Activated naive CD4-positive, alpha-beta T cell treated with anti-CD3 and anti-CD28 coated beads for 36 hours (primary cell): ENCODE results near the gene SND1. TPM values are rescaled to one million over a fixed set of nuclear protein-coding genes. Genes with fewer than 3 reads are reported as not detected.

Source experiments
- CTCF ChIA-PET: fragments of 350-600 bp; sonication (Branson Sonifier 250); formaldehyde crosslinking; loops from one replicate; lab custom pipeline; 2021; ENCODE audit warnings: antibody characterized with exemption; lab: Charles Lee
- DNase-seq: peaks from one replicate; pipeline ENCODE4 v3.0.0-alpha.2; 2020
- H3K27ac Mint-ChIP-seq: one replicate; pipeline ENCODE4 v1.8.0; 2021; ENCODE audit warnings: mild to moderate bottlenecking, mixed read lengths
- H3K27me3 Mint-ChIP-seq: one replicate; pipeline ENCODE4 v1.8.0; 2021; ENCODE audit warnings: low read depth, mixed read lengths
- H3K36me3 Mint-ChIP-seq: one replicate; pipeline ENCODE4 v1.8.0; 2021; ENCODE audit warnings: low read depth, mixed read lengths
- H3K4me1 Mint-ChIP-seq: one replicate; pipeline ENCODE4 v1.8.0; 2021; ENCODE audit warnings: low read depth, mixed read lengths
- H3K4me3 Mint-ChIP-seq: one replicate; pipeline ENCODE4 v1.8.0; 2021; ENCODE audit warnings: mild to moderate bottlenecking, moderate library complexity, mixed read lengths
- H3K9me3 Mint-ChIP-seq: one replicate; pipeline ENCODE4 v1.8.0; 2021; ENCODE audit warnings: mixed read lengths
- intact Hi-C: fragments of 100-400 bp; cut with micrococcal nuclease; formaldehyde crosslinking; loops from one replicate; pipeline ENCODE4 v1.15.1; 2023
- total RNA-seq, 2 experiments: library from RNA; stranded (reverse); gene quantifications; one replicate each; pipeline ENCODE4 v1.2.3, GENCODE V29; 2021

SND1 gene
- total RNA-seq, 2 experiments from 2014 or later, result 184 to 211 TPM

- H3K9me3 Mint-ChIP-seq, result no peaks in the 10 kb centered on the region
- CTCF ChIA-PET, result no interaction called here
- H3K4me1 Mint-ChIP-seq, result peaks cover 33% of the 10 kb centered on the region
- H3K27ac Mint-ChIP-seq, result no peak overlapping the region
- H3K4me3 Mint-ChIP-seq, result no peak overlapping the region
- no peaks in the 10 kb centered on the region for H3K27me3 Mint-ChIP-seq
- DNase-seq, result no peak
- H3K36me3 Mint-ChIP-seq, result peaks cover 18% of the 10 kb centered on the region
- intact Hi-C loops, result no loop called here
Measured at GRCh38 chr7:127764681-127765080, 112.7 kb downstream of the SND1 start.

DNA sequence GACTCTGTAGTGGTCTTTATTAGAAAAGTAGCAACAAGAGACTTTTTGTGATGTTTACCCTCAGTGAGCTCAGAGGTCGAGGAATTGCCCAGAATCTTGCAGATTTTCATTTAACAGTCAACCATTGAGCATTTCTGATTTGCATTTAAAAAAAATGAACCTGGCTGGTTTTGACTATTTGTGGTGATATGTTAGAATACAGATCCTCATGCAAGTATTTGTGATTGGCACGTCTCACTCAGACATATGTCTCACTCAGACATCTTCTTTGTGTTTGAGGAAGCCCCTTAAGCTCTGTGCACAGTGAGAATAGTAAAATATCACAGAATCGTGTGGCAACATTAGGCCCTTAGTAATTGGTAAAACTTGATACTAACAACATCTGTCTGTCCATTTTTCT is 113.2 kb downstream of the SND1 start:
- peaks cover 15% of the 10 kb centered on the region for H3K36me3 Mint-ChIP-seq
- intact Hi-C loops, result no loop called here
- H3K4me1 Mint-ChIP-seq, result peaks cover 28% of the 10 kb centered on the region
- CTCF ChIA-PET, result no interaction called here
- no peak overlapping the region for H3K27ac Mint-ChIP-seq
- H3K4me3 Mint-ChIP-seq, result no peak overlapping the region
- DNase-seq, result no peak
- no peaks in the 10 kb centered on the region for H3K9me3 Mint-ChIP-seq
- no peaks in the 10 kb centered on the region for H3K27me3 Mint-ChIP-seq

GRCh38 chr7:127766831-127767459 is 115.0 kb downstream of the SND1 start:
- no peak for DNase-seq
- Mint-ChIP-seq H3K4me3 (no peak overlapping the region), H3K27me3 (no peaks in the 10 kb centered on the region), H3K27ac (no peak overlapping the region), H3K36me3 (peaks cover 22% of the 10 kb centered on the region), H3K9me3 (no peaks in the 10 kb centered on the region), H3K4me1 (peaks cover 28% of the 10 kb centered on the region)
- intact Hi-C loops, result no loop called here
- CTCF ChIA-PET, result no interaction called here

DNA sequence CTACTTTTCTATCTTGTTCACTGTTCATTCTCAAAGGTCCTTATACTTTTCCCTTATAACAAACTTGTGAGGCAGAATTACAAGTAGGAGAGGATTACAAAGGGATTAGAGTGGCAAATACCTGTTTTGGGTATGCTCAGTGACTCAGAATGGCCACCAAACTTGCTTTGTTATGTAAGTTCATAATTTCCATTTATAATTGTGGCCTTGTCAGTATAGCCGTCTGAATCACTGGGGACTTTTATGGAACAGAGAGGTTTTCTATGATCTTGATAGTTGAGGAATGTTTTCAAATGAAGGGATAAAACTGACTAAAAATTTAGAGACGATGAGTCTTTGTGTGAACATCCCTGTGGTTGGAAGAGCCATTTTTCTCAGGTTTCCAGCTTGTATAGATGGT is 116.2 kb downstream of the SND1 start:
- Mint-ChIP-seq H3K36me3 (peaks cover 23% of the 10 kb centered on the region), H3K9me3 (no peaks in the 10 kb centered on the region), H3K27me3 (no peaks in the 10 kb centered on the region), H3K4me1 (peaks cover 32% of the 10 kb centered on the region), H3K4me3 (no peak overlapping the region), H3K27ac (no peak overlapping the region)
- CTCF ChIA-PET, result no interaction called here
- DNase-seq, result no peak
- intact Hi-C loops, result no loop called here

- no peak overlapping the region for H3K27ac Mint-ChIP-seq
- no peak overlapping the region for H3K4me3 Mint-ChIP-seq
- H3K9me3 Mint-ChIP-seq, result no peaks in the 10 kb centered on the region
- peaks cover 23% of the 10 kb centered on the region for H3K36me3 Mint-ChIP-seq
- CTCF ChIA-PET, result no interaction called here
- intact Hi-C loops, result no loop called here
- no peaks in the 10 kb centered on the region for H3K27me3 Mint-ChIP-seq
- no peak for DNase-seq
- H3K4me1 Mint-ChIP-seq, result peaks cover 34% of the 10 kb centered on the region
Measured at GRCh38 chr7:127769137-127769536, 117.1 kb downstream of the SND1 start.

GRCh38 chr7:127769696-127770400 is 117.9 kb downstream of the SND1 start:
- intact Hi-C loops, result no loop called here

DNA sequence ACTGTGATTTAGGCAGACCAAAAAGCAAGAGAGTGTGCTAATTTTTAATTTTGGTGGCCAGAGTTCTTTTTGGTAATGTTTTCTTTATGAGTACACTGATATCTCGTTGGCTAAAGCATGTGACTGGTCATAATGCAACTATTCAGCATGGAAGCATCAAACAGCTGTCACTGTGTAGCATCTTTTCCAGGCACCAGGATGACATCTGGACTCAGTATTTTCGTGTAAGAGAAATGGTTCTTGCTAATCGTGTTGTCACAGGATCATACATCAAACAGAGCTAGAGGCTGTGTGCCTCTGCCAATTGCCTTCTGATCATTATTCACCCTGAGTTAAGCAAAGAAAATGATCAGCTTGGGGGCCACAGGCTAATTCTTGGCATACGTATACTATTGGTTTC is 118.9 kb downstream of the SND1 start:
- Mint-ChIP-seq H3K36me3 (peaks cover 18% of the 10 kb centered on the region), H3K4me1 (peaks cover 33% of the 10 kb centered on the region), H3K27me3 (no peaks in the 10 kb centered on the region), H3K27ac (no peak overlapping the region), H3K9me3 (no peaks in the 10 kb centered on the region), H3K4me3 (no peak overlapping the region)
- CTCF ChIA-PET, result interaction anchor here (0.9 kb wide), 1 partner anchor 8 kb away, joined by 3 read pairs; no protein-coding TSS in a partner anchor
- no peak for DNase-seq
- intact Hi-C loops, result no loop called here

More at GRCh38 chr7:127769696-127770400, 117.9 kb downstream of the SND1 start:
- DNase-seq, result no peak
- Mint-ChIP-seq H3K4me1 (peaks cover 34% of the 10 kb centered on the region), H3K4me3 (no peak overlapping the region), H3K36me3 (peaks cover 20% of the 10 kb centered on the region), H3K27me3 (no peaks in the 10 kb centered on the region), H3K27ac (no peak overlapping the region), H3K9me3 (no peaks in the 10 kb centered on the region)
- CTCF ChIA-PET, result no interaction called here

GRCh38 chr7:127771707-127772106 is 119.7 kb downstream of the SND1 start:
- Mint-ChIP-seq H3K4me3 (no peak overlapping the region), H3K27me3 (no peaks in the 10 kb centered on the region), H3K9me3 (no peaks in the 10 kb centered on the region), H3K4me1 (peaks cover 32% of the 10 kb centered on the region), H3K27ac (no peak overlapping the region), H3K36me3 (peaks cover 16% of the 10 kb centered on the region)
- intact Hi-C loops, result no loop called here
- DNase-seq, result no peak
- CTCF ChIA-PET, result no interaction called here

GRCh38 chr7:127776776-127777386 is 124.9 kb downstream of the SND1 start:
- no peaks in the 10 kb centered on the region for H3K27me3 Mint-ChIP-seq
- intact Hi-C loops, result no loop called here
- H3K4me3 Mint-ChIP-seq, result no peak overlapping the region
- peaks cover 31% of the 10 kb centered on the region for H3K4me1 Mint-ChIP-seq
- no peak for DNase-seq
- H3K9me3 Mint-ChIP-seq, result no peaks in the 10 kb centered on the region
- peaks cover 10% of the 10 kb centered on the region for H3K36me3 Mint-ChIP-seq
- no peak overlapping the region for H3K27ac Mint-ChIP-seq
- CTCF ChIA-PET, result no interaction called here

- peaks cover 28% of the 10 kb centered on the region for H3K4me1 Mint-ChIP-seq
- H3K27ac Mint-ChIP-seq, result no peak overlapping the region
- intact Hi-C loops, result no loop called here
- no peak for DNase-seq
- CTCF ChIA-PET, result interaction anchor here (1.0 kb wide), 1 partner anchor 9 kb away, joined by 3 read pairs; no protein-coding TSS in a partner anchor
- H3K9me3 Mint-ChIP-seq, result no peaks in the 10 kb centered on the region
- no peak overlapping the region for H3K4me3 Mint-ChIP-seq
- H3K27me3 Mint-ChIP-seq, result no peaks in the 10 kb centered on the region
- H3K36me3 Mint-ChIP-seq, result peaks cover 19% of the 10 kb centered on the region
Measured at GRCh38 chr7:127780489-127780888, 128.5 kb downstream of the SND1 start.

DNA sequence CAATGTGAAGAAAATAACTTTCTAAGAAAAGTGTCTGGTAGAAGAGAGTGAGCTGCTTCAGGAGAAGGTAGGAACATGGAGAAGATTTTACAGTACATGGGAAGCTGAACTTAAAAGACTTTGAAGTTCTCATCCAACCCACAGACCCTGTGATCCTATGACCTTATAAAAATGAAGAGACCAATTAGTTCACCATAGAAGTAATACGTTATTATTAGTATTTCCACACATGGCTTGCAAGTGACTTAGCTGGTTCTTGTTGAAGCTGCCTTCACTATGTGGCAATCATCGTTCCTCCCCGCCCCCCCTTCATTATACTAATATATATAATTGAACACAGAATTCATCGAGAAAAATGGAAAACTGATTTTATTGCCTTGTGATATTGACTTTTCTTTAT is 129.1 kb downstream of the SND1 start:
- H3K9me3 Mint-ChIP-seq, result no peaks in the 10 kb centered on the region
- peaks cover 19% of the 10 kb centered on the region for H3K36me3 Mint-ChIP-seq
- no peak overlapping the region for H3K4me3 Mint-ChIP-seq
- CTCF ChIA-PET, result interaction anchor here (1.0 kb wide), 1 partner anchor 9 kb away, joined by 3 read pairs; no protein-coding TSS in a partner anchor
- H3K27me3 Mint-ChIP-seq, result no peaks in the 10 kb centered on the region
- no peak for DNase-seq
- H3K27ac Mint-ChIP-seq, result no peak overlapping the region
- intact Hi-C loops, result no loop called here
- peaks cover 28% of the 10 kb centered on the region for H3K4me1 Mint-ChIP-seq

DNA sequence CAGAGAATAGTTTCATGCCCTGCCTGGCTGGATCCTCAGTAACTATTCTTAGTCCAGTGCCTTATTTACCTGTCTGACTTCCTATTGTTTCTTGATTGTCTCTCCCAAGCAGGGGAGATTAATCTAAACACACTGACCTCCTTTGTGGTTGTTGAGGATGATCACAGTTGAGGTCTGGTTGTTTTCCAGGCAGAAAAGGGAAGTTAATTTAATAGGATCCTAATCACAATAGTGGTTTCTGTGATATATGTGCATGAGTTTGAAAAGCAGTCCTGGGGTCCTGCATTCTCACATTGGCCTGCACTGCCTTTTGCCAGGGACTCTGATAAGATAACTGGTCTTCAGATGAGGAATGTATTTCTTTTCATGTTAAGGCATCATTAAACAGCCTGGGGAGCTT is 130.1 kb downstream of the SND1 start:
- intact Hi-C loops, result no loop called here
- DNase-seq, result no peak
- Mint-ChIP-seq H3K4me3 (no peak overlapping the region), H3K27me3 (no peaks in the 10 kb centered on the region), H3K36me3 (peaks cover 19% of the 10 kb centered on the region), H3K4me1 (peaks cover 33% of the 10 kb centered on the region), H3K27ac (no peak overlapping the region), H3K9me3 (no peaks in the 10 kb centered on the region)
- CTCF ChIA-PET, result no interaction called here
